GM12878 (cell line): ENCODE data around the gene DARS1. TPM values are rescaled to one million over a fixed set of nuclear protein-coding genes. Genes with fewer than 3 reads are reported as not detected.

ENCODE experiments used
- ATAC-seq: fragments of 200-7000 bp; cut with Tn5 transposase; 3 replicates; pipeline ENCODE4 v1.9.1; 2020; ENCODE audit warnings: mild to moderate bottlenecking, moderate library complexity
- BruUV-seq: library from RNA; stranded (reverse); fragments of 400-500 nt; replicated peaks from 2 replicates; lab custom pipeline; 2021; lab: Mats Ljungman, UMichigan
- CTCF ChIA-PET: fragments of 300-600 bp; sonication (Branson Sonifier 250); formaldehyde crosslinking; extraction: SDS; loops from one replicate; lab custom pipeline; 2021; ENCODE audit warnings: inconsistent platforms; lab: Yijun Ruan, JAX
- POLR2A ChIA-PET: fragments of 350-600 bp; formaldehyde crosslinking; extraction: SDS; loops from one replicate; lab custom pipeline; 2021; ENCODE audit warnings: inconsistent platforms; lab: Charles Lee
- RAD21 ChIA-PET: fragments of 300-600 bp; sonication (Branson Sonifier 250); formaldehyde crosslinking; loops from one replicate; lab custom pipeline; 2023; ENCODE audit warnings: antibody characterized with exemption; ENCODE audit not compliant: unreplicated experiment; lab: Charles Lee
- SMC1A ChIA-PET: fragments of 300-600 bp; sonication (Branson Sonifier 250); formaldehyde crosslinking; loops from one replicate; lab custom pipeline; 2023; ENCODE audit not compliant: unreplicated experiment, uncharacterized antibody; lab: Charles Lee
- DNase-seq: peaks from one replicate; pipeline ENCODE4 v3.0.0-alpha.2; 2011; ENCODE audit warnings: low read depth, low spot score
- FAIRE-seq: peaks from 3 replicates; lab custom pipeline; 2011; peaks lifted over from hg19 to GRCh38; lab: Jason Lieb, UNC
- H2AFZ ChIP-seq: 2 replicates; pipeline ENCODE4 v1.6.0; 2011; ENCODE audit warnings: low read depth, low read length, control low read depth; ENCODE audit not compliant: control insufficient read depth
- H3K27ac ChIP-seq: 2 replicates; pipeline ENCODE4 v1.5.1; 2011; ENCODE audit warnings: control low read depth; ENCODE audit not compliant: control insufficient read depth, insufficient read depth
- H3K27me3 ChIP-seq, 2 experiments: replicated peaks in 1 of 2; 2 replicates each; pipeline versions ENCODE4 v1.6.0 to v1.6.1; 2011; ENCODE audit warnings: low read length in 1 of 2; ENCODE audit not compliant: control insufficient read depth in 2 of 2, insufficient read depth in 2 of 2
- H3K36me3 ChIP-seq, 2 experiments: 2 replicates each; pipeline ENCODE4 v1.5.1; 2011; ENCODE audit warnings: low read length in 1 of 2; ENCODE audit not compliant: control insufficient read depth in 2 of 2, insufficient read depth in 2 of 2
- H3K4me1 ChIP-seq: 2 replicates; pipeline ENCODE4 v1.6.1; 2011; ENCODE audit warnings: mild to moderate bottlenecking, low read length, moderate library complexity, mixed read lengths; ENCODE audit not compliant: control insufficient read depth, insufficient read depth
- H3K4me2 ChIP-seq: 2 replicates; pipeline ENCODE4 v1.6.0; 2011; ENCODE audit warnings: control low read depth; ENCODE audit not compliant: control insufficient read depth, insufficient read depth
- H3K4me3 ChIP-seq: fragments of 200-600 bp; sonication (generic); 2 replicates; pipeline ENCODE4 v1.5.1; 2016
- H3K79me2 ChIP-seq: 2 replicates; pipeline ENCODE4 v1.6.0; 2011; ENCODE audit warnings: low read length; ENCODE audit not compliant: control insufficient read depth, insufficient read depth
- H3K9ac ChIP-seq: 2 replicates; pipeline ENCODE4 v1.8.0; 2011; ENCODE audit warnings: low read length, control low read depth, mixed read lengths; ENCODE audit not compliant: control insufficient read depth, insufficient read depth
- H3K9me3 ChIP-seq: replicated peaks from 3 replicates; pipeline ENCODE4 v1.5.1; 2011; ENCODE audit warnings: mild to moderate bottlenecking, low read length; ENCODE audit not compliant: control insufficient read depth, insufficient read depth
- H4K20me1 ChIP-seq: 2 replicates; pipeline ENCODE4 v1.6.0; 2011; ENCODE audit not compliant: control insufficient read depth, insufficient read depth
- CHD2 ChIP-seq: IDR thresholded peaks from 2 replicates; pipeline ENCODE4 v1.6.1; 2011; ENCODE audit warnings: low read depth, low read length, improper control_type of control experiment, borderline replicate concordance
- DPF2 ChIP-seq: fragments of 450-650 bp; IDR thresholded peaks from 2 replicates; pipeline ENCODE4 v1.6.1; 2017; ENCODE audit warnings: mild to moderate bottlenecking
- IKZF1 ChIP-seq: fragments of 450-650 bp; conservative IDR thresholded peaks from 2 replicates; pipeline ENCODE4 v1.6.1; 2017; ENCODE audit warnings: antibody characterized with exemption, mild to moderate bottlenecking
- NKRF ChIP-seq: fragments of 450-650 bp; conservative IDR thresholded peaks from 2 replicates; pipeline ENCODE4 v1.6.1; 2017; ENCODE audit warnings: mild to moderate bottlenecking, moderate library complexity
- POLR2A ChIP-seq: IDR thresholded peaks from 2 replicates; pipeline ENCODE4 v1.6.1; 2011; ENCODE audit warnings: low read depth, mild to moderate bottlenecking, low read length
- RCOR1 ChIP-seq: conservative IDR thresholded peaks from 2 replicates; pipeline ENCODE4 v1.6.1; 2012; ENCODE audit warnings: low read depth, low read length, improper control_type of control experiment
- SREBF2 ChIP-seq: IDR thresholded peaks from 2 replicates; pipeline ENCODE4 v1.6.1; 2012; ENCODE audit warnings: mild to moderate bottlenecking, low read length
- TARDBP ChIP-seq: IDR thresholded peaks from 2 replicates; pipeline ENCODE4 v1.6.1; 2016; ENCODE audit warnings: borderline replicate concordance
- WGBS: methylation state at CpG from one replicate; pipeline ENCODE4 v1.1.6; 2016; ENCODE audit warnings: low lambda C conversion rate; ENCODE audit not compliant: insufficient replicate concordance, insufficient coverage; ENCODE audit errors: missing lambda C conversion rate; 5-methylcytosine and 5-hydroxymethylcytosine counted together
- in situ Hi-C: fragments of 300-500 bp; cut with MboI; formaldehyde crosslinking; loops from 9 replicates; pipeline ENCODE4 v1.14.3; 2018; ENCODE audit warnings: mixed read lengths
- intact Hi-C: fragments of 100-400 bp; cut with micrococcal nuclease; formaldehyde crosslinking; loops from one replicate; pipeline ENCODE4 v1.14.2; 2022; ENCODE audit not compliant: unreplicated experiment
- polyA plus RNA-seq, 11 experiments: library from polyadenylated mRNA; depleted of rRNA in 4 of 11; unstranded in 6 of 11; stranded (reverse) in 5 of 11; fragments of >200 nt; fragmentation: Nextera tagmentation in 4 of 11; fragmentation: Illumina TruSeq in 1 of 11; extraction: Ambion mirVana in 4 of 11; extraction: Trizol in 1 of 11; gene quantifications; 1 replicate in 1 of 11; 2 replicates in 10 of 11; pipeline versions ENCODE4 v1.2.1 to v1.2.3, GENCODE V29; 2011 to 2016; ENCODE audit warnings: inconsistent platforms in 2 of 11, missing spikeins in 2 of 11, low read depth in 1 of 11
- total RNA-seq, 4 experiments: library from RNA; depleted of rRNA in 3 of 4; stranded (reverse); fragments of >200 nt in 3 of 4; fragmentation: Illumina TruSeq in 1 of 4; extraction: Trizol in 1 of 4; gene quantifications; 2 replicates each; pipeline versions ENCODE4 v1.2.1 to v1.2.3, GENCODE V29; 2013 to 2021
- TF ChIP-seq, protein P1 (sequence below): fragments of 450-650 bp; formaldehyde crosslinking; IDR thresholded peaks from 2 replicates; pipeline ENCODE4 v1.4.0; 2022; ENCODE audit warnings: mild to moderate bottlenecking, moderate library complexity

DARS1 gene
- total and polyA plus RNA-seq, 10 of the 15 experiments (the other 5 are each of a cell fraction or from before 2014, with no cell fraction given) = 91.0 to 387 (median 137) TPM

DNA sequence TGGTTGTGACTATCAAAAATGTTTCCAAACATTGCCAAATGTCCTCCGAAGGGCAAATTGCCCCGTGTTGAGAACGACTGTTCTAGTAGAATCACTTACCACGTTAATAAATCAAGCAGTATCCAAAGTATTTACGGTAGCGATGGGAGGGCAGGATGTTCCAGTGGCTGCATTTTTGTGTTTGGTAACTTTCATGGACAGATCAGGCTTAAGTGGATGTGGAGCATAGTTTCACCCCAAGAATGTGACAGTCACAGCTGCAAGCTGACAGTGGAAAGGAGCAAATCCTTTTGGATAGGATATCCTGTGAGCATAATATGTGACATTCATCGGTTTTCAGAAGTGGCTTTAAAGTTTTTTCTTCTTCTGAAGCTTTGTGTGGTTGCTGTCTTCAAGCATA lies 46.3 kb upstream of the DARS1 start (continued):
- TF ChIP-seq TARDBP (no peak), DPF2 (no peak)

DNA sequence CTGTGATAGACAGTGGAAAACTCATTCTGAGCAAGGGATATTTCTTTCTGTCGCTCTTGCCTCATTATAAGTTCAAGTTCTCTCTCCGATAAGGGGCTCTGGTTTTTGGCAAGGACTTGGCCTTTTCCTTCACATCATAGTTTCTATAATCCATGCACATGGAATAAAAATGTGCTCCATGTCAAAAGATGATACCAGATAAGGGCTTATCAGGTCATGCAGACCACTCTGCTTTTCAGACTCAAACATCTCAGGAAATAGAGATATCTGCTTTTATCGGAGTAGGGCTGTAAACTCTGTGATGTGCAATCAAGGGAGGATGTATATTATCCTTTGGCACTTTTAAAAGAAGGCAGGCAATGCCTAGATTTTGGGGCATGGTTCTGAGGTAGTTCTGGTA lies 45.0 kb upstream of the DARS1 start:
- ChIA-PET CTCF (interaction anchor here (0.7 to 4.5 kb wide), 3 partner anchors 11 to 24 kb away, joined by 3 to 20 read pairs (median 3); no protein-coding TSS in a partner anchor), RAD21 (interaction anchor here (1.0 to 13.8 kb wide), 7 partner anchors 15 to 51 kb away, joined by 3 to 348 read pairs (median 7); partner anchors contain the start of gene DARS1), POLR2A (interaction anchor here (0.6 to 8.2 kb wide), 7 partner anchors 8 to 42 kb away, joined by 3 to 80 read pairs (median 4); no protein-coding TSS in a partner anchor), SMC1A (interaction anchor here (4.8 to 25.6 kb wide), 4 partner anchors 12 to 50 kb away, joined by 17 to 961 read pairs (median 73); no protein-coding TSS in a partner anchor)
- H4K20me1 ChIP-seq = no peaks in the 10 kb centered on the region
- intact Hi-C loops = no loop called here
- H3K27ac ChIP-seq = no peak overlapping the region
- H3K4me3 ChIP-seq = no peak overlapping the region
- TF ChIP-seq CHD2 (no peak), SREBF2 (no peak), POLR2A (no peak), IKZF1 (no peak), NKRF (no peak), RCOR1 (no peak)
- TF ChIP-seq, protein P1, sequence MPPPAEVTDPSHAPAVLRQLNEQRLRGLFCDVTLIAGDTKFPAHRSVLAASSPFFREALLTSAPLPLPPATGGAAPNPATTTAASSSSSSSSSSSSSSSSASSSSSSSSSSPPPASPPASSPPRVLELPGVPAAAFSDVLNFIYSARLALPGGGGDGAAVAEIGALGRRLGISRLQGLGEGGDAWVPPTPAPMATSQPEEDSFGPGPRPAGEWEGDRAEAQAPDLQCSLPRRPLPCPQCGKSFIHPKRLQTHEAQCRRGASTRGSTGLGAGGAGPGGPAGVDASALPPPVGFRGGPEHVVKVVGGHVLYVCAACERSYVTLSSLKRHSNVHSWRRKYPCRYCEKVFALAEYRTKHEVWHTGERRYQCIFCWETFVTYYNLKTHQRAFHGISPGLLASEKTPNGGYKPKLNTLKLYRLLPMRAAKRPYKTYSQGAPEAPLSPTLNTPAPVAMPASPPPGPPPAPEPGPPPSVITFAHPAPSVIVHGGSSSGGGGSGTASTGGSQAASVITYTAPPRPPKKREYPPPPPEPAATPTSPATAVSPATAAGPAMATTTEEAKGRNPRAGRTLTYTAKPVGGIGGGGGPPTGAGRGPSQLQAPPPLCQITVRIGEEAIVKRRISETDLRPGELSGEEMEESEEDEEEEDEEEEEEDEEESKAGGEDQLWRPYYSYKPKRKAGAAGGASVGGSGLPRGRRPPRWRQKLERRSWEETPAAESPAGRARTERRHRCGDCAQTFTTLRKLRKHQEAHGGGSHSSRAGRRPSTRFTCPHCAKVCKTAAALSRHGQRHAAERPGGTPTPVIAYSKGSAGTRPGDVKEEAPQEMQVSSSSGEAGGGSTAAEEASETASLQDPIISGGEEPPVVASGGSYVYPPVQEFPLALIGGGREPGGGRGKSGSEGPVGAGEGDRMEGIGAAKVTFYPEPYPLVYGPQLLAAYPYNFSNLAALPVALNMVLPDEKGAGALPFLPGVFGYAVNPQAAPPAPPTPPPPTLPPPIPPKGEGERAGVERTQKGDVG (CRISPR knock-in tag) = no peak
- H3K4me1 ChIP-seq = peaks cover 7% of the 10 kb centered on the region; the same call in 1 of the 2 replicates
- ATAC-seq (no peak), FAIRE-seq (no peak), DNase-seq (no peak)
- in situ Hi-C loops = no loop called here
- H3K27me3 ChIP-seq = 0 out of 4 replicates have a peak, but pooled peaks cover 0 to 2% of the 10 kb centered on the region in 2 experiments
- no peaks in the 10 kb centered on the region for H3K79me2 ChIP-seq
- no peaks in the 10 kb centered on the region for H3K36me3 ChIP-seq
- H3K9ac ChIP-seq = no peak overlapping the region
- WGBS = 80% methylated on average over 3 of the region's 3 CpGs
- H3K4me2 ChIP-seq = no peak overlapping the region
- no peaks in the 10 kb centered on the region for H3K9me3 ChIP-seq
- H2AFZ ChIP-seq = no peak overlapping the region
- BruUV-seq = no TSS peak
